Retina (tissue), 1 donor: Measurements from ENCODE around the gene ARL13A.
A peak's percentile ranks its signal among the peaks of the same experiment; 100 is the strongest.
"Not testable (repeated sequence)": the region's sequence is repeated elsewhere in the genome, so short reads cannot be mapped to it uniquely, and the experiment has no call there.

Experiments used
- DNase-seq: peaks from one replicate; pipeline ENCODE4 v3.0.0-alpha.2; 2016

ARL13A gene

DNA sequence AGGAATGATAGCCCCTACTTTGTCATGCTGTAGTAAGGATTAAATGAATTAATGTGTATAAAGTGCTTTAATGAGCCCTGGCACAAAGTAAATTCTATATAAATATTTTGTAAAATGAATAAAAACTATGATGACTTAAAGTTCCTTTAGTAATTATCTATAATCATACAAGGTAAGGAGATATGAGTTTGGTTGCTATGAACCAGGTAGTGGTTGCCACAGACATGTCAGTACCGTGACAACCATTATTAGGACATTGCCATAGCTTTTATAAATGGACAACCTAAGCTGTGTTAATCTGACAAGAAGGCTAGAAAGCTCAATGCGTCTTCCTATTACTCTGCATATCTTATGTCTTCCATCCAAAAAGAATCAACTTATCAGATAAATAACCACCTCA is at the start of gene ARL13A:
Gene ARL13A, plus strand, starts transcription at position 301 of the 400 bp plus-strand sequence. CDS start 3,982 bp downstream, outside the sequence.
- no peak for DNase-seq

DNA sequence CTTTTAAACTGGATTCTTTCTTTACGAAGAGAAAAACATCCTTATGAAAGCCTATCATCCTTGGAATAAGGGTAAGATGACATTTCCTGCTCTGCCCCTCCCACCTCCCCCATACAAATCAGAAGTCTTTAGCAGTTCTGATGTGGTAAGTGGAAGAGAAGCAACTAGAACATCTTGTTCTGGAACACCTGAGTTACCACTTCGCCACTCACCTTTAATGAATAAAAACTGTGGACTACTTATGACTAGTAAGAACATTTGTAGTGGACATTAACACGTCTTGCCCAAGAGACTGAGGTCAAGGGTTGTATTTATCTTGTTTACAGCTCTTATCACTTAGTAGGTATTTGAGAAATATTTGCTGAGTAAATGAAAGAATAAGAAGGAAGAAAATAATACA is 45.1 kb upstream of the ARL13A start:
- no peak for DNase-seq

DNA sequence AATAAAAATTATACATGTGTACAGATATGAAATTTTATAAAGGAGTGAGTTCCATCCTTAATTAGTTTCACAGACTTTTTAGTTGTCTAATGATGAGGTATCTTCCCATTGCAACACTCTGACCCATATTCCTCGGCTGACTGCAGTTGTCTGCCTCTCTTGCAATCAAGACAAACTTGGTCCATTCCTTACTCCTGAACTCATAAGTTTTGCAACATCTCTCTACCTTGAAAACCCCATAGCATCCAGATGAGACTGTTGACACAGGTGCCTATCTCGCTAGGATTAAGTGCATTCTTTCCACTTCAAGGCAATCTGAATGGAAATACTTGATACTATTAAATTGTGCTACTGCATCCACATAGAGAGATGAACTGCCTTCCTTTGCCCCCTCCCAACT is 43.1 kb upstream of the ARL13A start:
- no peak for DNase-seq

DNA sequence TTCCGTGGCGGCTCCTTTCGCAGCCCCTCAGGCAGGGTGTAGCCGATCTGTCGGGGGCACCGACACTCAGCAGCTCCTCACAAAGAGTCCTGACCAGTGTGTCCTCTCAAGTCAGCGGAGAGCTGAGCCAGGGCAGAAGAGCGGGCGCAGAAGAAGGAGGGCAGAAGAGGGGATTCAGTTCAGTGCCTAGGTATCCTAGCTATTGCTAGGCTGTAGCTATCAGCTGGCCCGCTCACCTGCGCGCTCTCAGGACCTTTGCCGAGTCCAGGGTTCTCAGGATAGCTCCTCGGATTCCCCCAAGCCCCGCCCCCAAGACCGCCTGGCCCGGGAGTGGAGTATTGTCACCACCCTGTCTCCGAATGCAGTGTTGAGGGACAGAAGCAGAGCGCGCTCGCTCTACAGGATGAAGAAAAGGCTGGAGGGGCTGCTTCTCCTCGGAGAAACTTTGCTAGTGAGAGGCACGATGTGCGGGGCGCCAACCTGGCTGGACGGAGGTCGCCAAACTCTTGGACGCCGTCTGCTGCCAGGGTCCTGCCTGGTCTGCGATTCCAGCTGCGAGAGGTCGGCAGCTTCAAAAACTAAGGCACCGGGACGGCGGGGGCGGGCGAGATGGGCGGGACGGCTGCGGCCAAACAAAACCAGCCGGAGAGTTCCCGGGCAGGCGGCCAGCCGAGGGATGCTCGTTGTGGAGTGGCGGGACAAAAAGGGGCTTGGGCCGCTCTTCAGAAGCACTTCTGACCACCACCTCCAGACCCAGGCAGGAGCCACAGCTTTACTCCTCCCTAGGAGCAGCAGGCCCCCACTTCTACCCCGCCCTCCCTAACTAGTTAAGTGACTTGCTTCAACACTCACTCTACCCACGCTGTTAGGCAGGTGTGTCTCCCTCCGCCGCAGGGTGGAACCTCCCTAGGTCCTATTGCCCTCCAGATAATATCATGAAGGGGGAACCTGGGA is 40.6 kb upstream of the ARL13A start, which contains the start of gene XKRX:
Gene XKRX, minus strand, starts transcription at position 258 of the 954 bp plus-strand sequence. CDS start 613 bp downstream, outside the sequence.
- DNase-seq = peak; percentile 66

DNA sequence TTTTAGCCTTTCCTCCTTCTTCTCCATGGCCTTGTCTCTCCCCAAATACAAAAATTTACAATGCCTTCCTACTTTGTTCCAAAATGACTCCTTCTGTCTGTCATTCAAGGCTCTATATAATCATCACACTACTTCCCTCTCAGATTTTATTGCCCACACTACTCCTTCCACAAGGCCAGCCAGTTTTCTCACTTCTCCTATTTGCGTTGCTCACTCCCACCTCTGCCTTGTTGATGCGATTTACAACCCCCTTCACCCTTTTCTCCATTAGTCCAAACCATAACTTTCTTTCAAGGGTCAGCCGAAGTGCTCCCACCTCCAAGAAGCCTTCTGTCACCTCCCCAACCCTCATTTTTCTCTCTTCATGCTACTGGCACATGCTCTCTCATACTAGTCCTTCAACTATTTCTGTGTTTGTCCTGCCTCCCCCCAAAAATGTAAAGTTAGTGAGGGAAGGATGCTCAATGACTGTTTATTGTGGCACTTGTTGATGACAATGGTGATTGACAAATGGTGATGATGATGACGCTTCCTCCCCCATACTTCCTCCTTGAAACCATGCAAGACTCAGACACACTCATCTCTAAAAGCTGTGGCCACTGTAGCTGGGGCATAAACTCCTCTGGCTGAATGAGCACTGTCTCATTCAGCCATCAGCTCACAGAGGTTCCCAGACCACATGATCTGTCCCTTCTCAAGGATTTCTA is 38.1 kb upstream of the ARL13A start:
- no peak for DNase-seq

DNA sequence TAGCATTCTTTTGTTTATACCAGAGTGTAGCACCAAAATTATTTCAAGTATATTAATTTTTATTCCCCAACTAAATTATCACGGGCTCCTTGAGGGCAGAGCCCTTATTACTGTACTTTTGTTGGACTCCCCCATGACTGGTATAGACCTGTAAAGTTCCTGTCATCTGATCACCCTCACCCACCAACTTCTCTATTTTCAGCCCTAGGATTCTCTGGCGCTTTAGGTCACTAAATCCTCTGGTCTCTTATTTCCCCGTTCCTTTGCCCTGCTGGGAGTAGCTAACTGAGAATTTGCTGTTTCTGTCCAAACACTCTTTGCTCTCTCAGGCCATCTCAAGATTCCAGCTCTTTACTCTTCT is 37.6 kb upstream of the ARL13A start:
- no peak for DNase-seq

DNA sequence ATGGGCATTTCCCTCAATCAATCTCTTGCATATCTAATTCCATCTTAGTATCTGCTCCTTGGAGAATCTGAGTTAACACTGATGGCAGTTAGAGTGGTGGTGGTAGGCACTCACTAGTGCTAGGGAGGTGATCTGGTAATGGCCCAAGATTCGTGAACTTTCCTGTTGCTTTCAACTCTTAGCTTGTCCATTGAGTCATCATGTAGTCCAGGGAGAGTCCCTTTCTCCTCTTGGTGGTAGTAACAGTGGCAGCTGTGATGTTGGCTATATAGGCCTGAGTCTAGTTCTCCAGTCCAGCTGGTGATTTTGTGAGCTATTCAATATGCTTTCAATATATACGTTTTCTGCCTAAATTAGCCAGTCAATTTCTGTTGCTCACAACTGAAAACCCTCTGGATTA is 33.7 kb upstream of the ARL13A start:
- no peak for DNase-seq

DNA sequence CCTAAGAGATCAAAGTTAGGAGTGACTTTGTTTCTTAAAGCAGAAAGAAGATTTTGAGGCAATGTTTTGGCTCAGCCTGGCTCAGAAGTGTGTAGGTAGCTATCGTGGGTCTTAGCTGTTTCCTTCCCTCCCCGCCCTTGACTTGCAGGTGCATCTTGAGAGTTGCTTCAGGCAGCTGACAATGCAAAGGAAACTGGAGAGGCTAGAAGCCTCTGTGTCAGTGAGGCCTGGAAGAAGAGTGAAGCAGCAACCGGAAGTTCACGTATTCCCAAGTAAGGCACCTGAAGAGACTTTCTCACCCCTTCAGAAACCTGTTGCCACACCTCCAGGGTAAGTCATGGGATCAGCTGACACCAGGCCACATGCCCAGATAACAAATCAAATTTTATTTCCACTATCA is 30.2 kb upstream of the ARL13A start:
- no peak for DNase-seq

DNA sequence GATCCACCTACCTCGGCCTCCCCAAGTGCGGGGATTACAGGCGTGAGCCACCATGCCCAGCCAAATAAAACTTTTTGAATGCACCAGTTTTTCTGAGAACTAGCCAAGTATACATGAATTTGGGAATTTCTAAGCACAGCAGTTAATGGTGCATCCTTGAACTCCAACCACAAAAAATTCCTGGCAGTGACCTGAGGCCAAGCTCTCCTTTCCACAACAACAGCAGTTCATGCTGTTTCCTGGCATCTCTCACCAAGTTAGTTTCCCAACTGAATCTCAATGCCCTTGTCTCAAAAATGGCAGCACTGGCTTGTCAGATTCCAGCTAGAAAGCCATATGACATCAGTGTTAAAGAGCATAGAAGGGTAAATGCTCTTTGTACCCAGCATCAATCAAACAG is 24.9 kb upstream of the ARL13A start:
- no peak for DNase-seq

DNA sequence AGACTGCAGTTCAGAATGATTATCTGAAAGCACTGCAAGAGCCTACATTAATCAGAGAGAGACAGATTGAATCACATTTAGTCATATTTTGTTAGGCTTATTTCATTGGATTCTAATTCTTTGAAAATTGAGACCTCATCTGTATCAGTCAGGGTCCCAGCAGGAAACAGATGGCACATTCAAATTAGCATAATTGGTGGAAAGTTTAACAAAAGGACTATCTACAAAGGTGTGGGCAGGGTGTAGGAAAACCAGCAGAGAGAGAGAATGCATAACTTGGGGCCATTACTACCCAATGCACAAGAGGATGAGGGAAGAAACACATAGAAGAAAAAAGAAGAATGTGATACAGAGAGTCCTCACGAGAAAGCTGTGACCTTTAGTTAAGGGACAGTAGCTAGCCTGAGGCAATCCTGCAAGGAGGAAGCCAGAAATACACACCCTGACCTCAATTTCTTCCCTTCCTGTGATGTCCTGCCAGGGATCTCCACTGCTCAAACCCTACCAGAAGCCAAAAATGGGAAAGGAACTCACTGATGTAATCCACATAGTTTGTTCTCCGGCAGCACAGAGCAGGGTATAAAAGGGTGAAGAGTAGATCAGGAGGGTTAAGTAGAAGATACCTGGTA is 23.1 kb upstream of the ARL13A start:
- DNase-seq = no peak

DNA sequence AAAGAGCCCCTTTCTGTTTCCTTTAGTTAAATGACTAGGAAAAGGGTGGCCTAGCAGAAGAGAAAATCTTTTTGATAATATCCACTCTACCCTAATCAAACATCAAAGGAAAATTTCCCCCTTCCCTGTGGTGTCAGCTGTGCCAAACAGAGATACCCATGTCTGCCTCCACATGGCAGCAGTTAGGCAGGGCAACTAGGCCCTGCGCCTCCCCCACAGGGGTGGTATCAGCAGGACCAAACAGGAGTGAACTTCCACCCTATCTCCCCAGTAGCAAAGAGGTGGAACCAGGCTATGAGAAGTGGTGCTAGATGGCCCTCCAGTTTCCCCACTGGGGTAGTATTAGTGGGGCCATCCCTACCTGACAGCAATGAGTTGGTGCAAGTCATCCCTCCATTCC is 21.0 kb upstream of the ARL13A start:
- DNase-seq = no peak

DNA sequence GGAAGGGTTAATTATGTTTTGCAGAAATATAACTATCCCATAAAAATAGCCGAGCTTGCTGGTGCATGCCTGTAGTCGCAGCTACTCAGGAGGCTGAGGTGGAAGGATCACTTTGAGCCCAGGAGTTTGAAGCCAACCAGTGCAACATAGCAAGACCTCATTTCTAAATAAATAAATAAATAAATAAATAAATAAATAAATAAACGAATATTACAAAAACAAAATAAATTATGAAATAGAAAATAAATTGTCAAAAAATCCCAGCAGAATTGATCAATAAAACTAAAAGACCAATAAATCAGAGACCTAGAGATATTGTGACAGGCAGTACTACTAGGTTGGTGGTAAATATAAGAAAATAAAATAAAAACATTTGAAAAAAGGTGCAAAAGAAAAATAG is 6.7 kb upstream of the ARL13A start:
- DNase-seq = no peak

DNA sequence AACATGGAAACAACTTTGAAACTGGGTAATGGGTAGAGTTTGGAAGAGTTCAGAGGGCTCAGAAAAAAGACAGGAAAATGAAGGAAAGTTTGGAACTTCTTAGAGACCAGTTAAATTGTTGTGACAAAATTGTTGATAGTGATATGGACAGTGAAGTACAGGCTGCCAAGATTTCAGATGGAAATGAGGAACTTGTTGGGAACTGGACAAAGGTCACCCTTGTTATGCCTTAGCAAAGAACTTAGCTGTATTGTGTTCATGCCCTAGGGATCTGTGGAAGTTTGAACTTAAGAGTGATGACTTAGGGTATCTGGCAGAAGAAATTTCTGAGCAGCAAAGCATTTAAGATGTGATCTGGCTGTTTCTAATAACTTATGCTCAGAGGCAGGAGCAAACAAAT is 5.1 kb upstream of the ARL13A start:
- DNase-seq = no peak

DNA sequence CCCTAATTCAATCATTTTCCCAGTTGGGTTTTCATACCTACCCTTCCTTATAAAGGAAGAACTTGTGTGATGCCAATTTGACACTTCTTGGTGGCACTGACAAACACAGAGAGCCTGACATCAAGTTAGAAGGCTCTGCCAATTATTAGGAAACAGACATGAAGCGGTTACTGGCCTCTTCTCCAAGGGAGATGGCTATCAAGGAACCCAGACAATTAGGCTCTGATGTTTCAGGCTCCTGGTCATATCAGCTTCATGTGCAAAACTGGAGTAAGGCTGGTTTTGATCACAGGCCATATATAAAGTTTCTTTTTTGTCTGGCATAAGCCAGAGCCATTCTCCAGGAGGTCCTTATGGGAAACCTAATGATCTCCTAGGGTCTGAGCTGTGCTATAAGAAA is 428 bp downstream of the ARL13A start:
- DNase-seq = no peak

DNA sequence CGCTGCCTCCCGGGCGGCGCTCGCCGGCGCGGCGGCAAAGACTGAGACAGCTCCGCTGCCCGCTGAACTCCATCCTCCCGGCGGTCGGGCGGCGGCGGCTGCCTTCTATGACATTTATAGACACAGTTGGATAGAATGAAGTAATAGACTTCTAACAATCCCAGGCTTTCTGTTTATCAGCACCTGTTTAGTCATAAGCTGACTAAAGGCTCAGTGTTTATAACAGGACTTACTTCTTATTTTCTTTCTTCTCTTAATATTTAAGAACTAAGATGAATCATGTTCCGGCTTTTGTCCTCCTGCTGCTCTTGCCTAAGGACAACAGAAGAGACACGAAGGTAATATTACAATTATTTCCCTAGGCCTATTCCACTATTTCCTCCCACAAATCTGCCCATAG is 3.9 kb downstream of the ARL13A start:
- DNase-seq = no peak

DNA sequence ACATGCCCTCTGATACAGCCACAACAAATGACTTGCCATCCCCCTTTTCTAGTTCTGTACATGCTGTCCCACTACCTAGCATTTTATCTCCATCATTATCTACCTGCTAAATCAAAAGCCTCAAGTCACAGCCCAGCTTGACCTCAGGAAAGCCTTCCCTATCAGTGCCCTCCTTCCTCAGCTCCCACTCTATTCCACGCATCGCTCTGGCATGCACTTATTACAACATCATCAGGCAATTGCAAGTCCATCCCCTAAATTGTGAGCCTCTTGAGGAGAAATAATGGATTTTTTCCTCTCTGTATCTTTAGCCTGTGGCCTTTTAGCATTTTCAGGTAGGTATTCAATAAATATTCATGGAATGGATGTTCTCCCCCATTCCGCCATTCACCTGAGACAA is 5.7 kb downstream of the ARL13A start:
- DNase-seq = no peak

DNA sequence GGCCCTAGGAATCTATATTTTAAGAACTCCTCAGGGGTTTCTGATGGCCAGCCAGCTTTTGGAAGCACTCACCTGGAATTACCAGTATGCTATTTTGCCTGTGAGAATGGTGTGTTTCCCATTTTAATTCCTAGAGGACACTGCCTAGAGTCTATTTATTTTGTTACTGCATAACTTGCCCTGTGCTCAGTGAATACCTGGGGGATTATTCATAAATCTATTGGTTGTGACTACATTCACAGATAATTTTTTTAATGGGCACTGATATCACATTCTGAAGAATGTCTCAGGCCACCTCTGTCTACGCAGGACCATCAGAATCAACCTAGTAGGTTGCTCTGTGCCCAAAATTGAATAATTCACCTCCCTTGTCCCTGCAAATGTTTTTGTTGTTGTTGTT is 6.7 kb downstream of the ARL13A start:
- no peak for DNase-seq

DNA sequence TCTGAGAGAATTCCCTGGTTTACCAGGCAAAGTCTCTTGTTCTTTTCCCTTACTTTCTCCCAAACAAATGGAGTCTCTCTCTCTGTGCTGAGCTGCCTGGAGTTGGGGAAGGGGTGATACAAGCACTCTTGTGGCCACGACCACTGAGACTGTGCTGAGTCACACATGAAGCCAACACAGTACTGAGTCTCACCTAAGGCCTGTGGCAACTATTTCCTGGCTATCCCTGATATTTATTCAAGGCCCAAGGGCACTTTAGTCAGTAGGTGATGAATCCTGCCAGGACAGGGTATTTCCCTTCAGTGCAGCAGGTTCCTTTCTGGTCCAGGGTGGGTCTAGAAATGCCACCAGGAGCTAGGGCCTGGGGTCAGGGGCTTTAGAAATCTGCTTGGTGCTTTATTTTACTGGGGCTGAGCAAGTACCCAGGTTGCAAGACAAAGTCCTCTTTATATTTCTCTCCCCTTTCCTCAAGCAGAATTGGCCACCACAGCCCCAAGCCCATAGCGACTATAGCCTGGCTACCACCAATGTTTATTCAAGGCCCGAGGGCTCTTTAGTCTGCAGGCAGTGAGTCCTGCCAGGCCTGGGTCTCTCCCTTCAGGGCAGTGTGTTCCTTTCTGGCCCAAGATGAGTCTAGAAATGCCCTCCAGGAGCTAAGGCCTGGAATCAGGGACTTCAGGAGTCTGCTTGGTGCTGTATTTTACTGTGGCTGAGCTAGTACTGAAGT is 10.5 kb downstream of the ARL13A start:
- DNase-seq = no peak

DNA sequence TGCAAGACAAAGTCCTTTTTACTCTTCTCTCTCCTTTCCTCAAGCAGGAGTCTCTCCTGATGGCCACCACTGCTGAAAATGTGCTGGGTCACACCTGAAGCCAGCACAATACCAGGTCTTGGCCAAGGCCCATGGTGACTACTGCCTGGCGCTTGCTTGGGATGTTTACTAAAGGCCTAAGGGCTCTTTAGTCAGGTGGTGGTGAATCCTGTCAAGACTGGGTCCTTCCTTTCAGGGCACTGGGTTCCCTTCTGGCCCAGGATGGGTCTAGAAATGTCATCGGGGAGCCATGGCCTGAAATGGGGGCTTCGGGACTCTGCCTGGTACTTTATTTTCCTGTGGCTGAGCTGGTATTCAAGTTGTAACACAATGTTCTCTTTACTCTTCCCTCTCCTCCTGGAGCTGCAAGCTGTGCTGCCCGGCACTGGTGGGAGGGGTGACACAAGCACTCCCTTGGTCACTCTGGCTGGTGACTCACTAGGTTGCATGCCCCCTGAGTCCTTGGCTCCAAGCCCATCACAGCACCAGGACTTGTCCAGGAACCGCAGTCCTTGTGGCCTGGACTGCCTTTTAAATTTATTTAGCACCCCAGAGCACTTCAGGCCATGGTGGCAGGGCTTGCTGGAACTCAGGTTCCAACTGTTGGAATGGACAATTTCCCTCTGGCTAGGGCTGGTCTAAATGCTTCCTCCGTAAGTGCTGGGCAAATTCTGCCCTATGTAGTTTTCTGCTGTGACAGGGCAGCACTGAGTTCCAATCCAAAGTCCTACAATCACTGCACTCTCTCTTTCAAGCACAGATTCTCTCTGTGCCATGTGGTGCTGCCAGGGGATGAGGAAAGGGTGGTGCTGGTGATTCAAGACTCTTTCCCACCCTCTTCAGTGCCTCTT is 11.3 kb downstream of the ARL13A start:
- no peak for DNase-seq

DNA sequence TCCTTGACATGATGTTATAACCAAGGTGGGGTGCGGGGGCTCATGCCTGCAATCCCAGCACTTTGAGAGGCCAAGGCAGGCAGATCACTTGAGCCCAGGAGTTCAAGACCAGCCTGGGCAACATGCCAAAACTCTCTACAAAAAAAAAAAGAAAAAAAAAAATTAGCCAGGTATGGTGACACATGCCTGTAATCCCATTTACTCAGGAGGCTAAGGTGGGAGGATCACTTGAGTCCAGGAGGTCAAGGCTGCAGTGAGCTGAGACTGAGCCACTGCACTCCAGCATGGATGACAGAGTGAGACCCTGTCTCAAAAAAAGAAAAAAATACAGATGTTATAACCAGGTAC is 12.0 kb downstream of the ARL13A start:
- DNase-seq = not testable (repeated sequence)

DNA sequence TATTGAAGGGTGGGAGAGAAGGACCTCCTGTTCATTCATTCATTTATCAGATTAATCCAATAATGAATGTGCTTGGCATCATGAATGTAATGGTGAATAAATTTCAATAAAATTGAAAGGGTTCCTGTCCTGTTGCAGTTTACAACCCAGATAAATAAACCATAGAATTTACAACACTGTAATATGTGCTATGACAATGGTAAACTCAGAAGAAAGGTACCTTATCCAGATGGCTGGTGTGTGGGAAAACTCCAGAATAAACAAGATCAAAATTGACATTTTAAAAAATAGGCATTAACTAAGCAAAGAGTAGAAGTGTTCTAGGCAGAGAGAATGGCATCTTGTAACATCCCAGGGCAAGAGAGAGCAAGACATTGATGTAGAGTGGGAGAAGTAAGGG is 15.3 kb downstream of the ARL13A start:
- DNase-seq = no peak

DNA sequence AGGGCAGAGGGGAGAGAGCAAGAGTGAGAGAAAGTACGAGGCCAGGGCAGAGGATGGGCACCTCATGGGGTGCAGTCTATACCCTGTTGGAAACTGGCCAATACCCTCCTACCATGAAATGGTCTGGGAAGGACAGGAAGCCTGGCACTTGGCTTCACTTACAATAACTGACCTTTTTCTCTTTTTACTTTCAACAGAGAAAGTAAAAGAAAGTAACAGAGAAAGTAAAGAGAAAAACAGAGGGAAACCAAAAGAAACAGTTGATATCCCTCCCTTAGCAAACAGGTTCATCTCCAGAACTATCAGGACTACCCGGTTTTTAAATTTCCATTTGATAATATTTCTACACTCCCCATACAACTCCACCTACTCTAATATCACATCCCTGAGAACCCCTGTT is 20.6 kb downstream of the ARL13A start:
- DNase-seq = no peak
